ENCODE results near the gene TMUB1. TPM values are rescaled to one million over a fixed set of nuclear protein-coding genes. Genes with fewer than 3 reads are reported as not detected.

The TMUB1 gene
- total and polyA plus RNA-seq, 2 donors (not counting 3 experiments of a cell fraction or from before 2014, with no cell fraction given), result 41.3 to 45.3 TPM

DNA sequence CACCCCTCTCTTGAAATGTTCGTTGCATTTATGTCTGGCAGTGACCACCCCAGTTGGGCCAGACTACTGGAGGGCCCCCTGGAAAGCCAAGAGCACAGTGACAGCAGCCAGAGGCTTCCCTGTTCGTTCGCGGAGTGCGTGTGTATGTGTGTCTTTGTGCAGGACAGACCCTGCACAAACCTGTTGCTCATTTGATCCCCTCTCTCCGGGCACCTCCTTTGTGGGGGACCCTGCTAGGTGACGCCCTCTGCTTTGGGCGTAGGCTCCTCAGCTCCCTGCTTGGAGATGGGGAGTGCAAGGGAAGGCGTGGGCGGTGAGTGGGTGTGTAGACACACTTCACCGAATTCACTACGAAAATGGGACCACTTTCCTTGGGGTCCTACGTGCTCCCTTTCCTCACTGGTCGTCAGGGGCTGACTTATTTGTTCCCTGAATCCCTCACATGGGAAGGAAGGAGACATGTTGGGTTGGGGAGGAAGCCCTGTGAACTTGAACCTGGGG is 41.7 kb upstream of the TMUB1 start:
- Histone ChIP-seq H3K9ac (replicated peaks; ENCODE audit: extremely low read depth, insufficient read depth, low read length) (no peak overlapping the region), H4K20me1 (replicated peaks; ENCODE audit: control insufficient read depth, extremely low read depth, insufficient read depth, low read length) (peaks cover 2% of the 10 kb centered on the region), H3K36me3 (ENCODE audit: control insufficient read depth in 2 of 2, extremely low read depth in 1 of 2, insufficient read depth in 2 of 2, low read length in 2 of 2) (peaks cover 6 to 52% of the 10 kb centered on the region in 2 experiments), H3K4me3 (replicated peaks in 1 of 3; ENCODE audit: insufficient read depth in 1 of 3, low read depth in 1 of 3, low read length in 3 of 3) (no peak overlapping the region), H3K27ac (ENCODE audit: insufficient read depth, low read depth, low read length) (no peak overlapping the region), H3K27me3 (ENCODE audit: control insufficient read depth in 2 of 2, insufficient read depth in 2 of 2, low read length in 2 of 2) (no peaks in the 10 kb centered on the region), H3K79me2 (ENCODE audit: control insufficient read depth, insufficient read depth, low read length) (no peaks in the 10 kb centered on the region), H2AFZ (ENCODE audit: low read depth, low read length) (no peak overlapping the region), H3K9me3 (replicated peaks; ENCODE audit: control insufficient read depth, insufficient read depth, low read length) (no peaks in the 10 kb centered on the region), H3K4me2 (ENCODE audit: insufficient read depth, low read length) (no peak overlapping the region), H3K4me1 (ENCODE audit: control insufficient read depth, extremely low read depth, insufficient read depth, low read length) (peaks cover 6% of the 10 kb centered on the region), H3K9me1 (replicated peaks; ENCODE audit: control insufficient read depth, extremely low read depth, insufficient read depth, low read length) (no peaks in the 10 kb centered on the region)
- CTCF ChIA-PET, result interaction anchor here (1.4 to 1.8 kb wide), 13 partner anchors 10 to 180 kb away, joined by 3 to 33 read pairs (median 10); partner anchors contain the start of gene ABCB8
- FAIRE-seq (no peak), DNase-seq (ENCODE audit: low read depth, low spot score) (no peak)
- dilution Hi-C loops (cut with MboI; ENCODE audit: extremely low pct_ligation_motif_present, low sequenced_read_pairs) (no loop called here), intact Hi-C loops (cut with micrococcal nuclease) (loop anchor here (1.0 kb wide), 3 partner anchors 47 to 178 kb away; no protein-coding TSS in a partner anchor)
- POLR2A ChIA-PET, result no interaction called here
- BruUV-seq (replicated peaks), result no TSS peak
- TF ChIP-seq POLR2AphosphoS5 (IDR thresholded peaks at IDR 0.05; ENCODE audit: insufficient read depth, low read depth, low read length), result no peak
- TF ChIP-seq EZH2 (IDR thresholded peaks at IDR 0.05; ENCODE audit: borderline replicate concordance, low read depth, low read length, severe bottlenecking), result no peak
- TF ChIP-seq POLR2A (IDR thresholded peaks at IDR 0.05; ENCODE audit: low read depth, low read length), result no peak

DNA sequence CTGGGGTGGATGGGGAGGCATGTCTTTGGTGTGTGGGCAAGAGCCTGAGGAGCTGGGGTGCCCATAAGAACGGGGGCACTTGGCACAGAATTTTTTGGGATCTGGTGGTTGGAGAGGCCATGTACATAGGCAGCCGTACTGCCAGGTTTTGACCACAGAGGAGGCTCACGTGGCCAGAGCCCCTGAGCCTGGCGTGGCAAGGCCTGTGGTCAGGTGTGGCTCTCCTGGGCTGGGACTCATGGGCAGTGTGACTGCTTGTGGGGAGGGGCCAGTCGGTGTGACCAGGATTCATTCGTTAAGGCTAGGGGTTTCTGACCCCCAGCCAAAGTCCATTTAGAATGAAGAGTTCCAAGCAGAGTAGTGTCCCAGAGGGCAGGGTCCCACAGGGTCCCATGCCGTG is 41.2 kb upstream of the TMUB1 start:
- CTCF ChIA-PET, result interaction anchor here (0.6 to 1.8 kb wide), 45 partner anchors 10 to 226 kb away, joined by 3 to 33 read pairs (median 5); partner anchors contain the start of genes ABCB8, ABCF2, AGAP3 and CHPF2
- Histone ChIP-seq H3K4me2 (ENCODE audit: insufficient read depth, low read length) (no peak overlapping the region), H3K36me3 (ENCODE audit: control insufficient read depth in 2 of 2, extremely low read depth in 1 of 2, insufficient read depth in 2 of 2, low read length in 2 of 2) (peaks cover 10 to 53% of the 10 kb centered on the region in 2 experiments), H3K4me1 (ENCODE audit: control insufficient read depth, extremely low read depth, insufficient read depth, low read length) (peaks cover 6% of the 10 kb centered on the region), H4K20me1 (replicated peaks; ENCODE audit: control insufficient read depth, extremely low read depth, insufficient read depth, low read length) (peaks cover 2% of the 10 kb centered on the region), H3K9me3 (replicated peaks; ENCODE audit: control insufficient read depth, insufficient read depth, low read length) (no peaks in the 10 kb centered on the region), H3K9ac (replicated peaks; ENCODE audit: extremely low read depth, insufficient read depth, low read length) (no peak overlapping the region), H2AFZ (ENCODE audit: low read depth, low read length) (no peak overlapping the region), H3K4me3 (replicated peaks in 1 of 3; ENCODE audit: insufficient read depth in 1 of 3, low read depth in 1 of 3, low read length in 3 of 3) (no peak overlapping the region), H3K27ac (ENCODE audit: insufficient read depth, low read depth, low read length) (no peak overlapping the region), H3K9me1 (replicated peaks; ENCODE audit: control insufficient read depth, extremely low read depth, insufficient read depth, low read length) (no peaks in the 10 kb centered on the region), H3K27me3 (ENCODE audit: control insufficient read depth in 2 of 2, insufficient read depth in 2 of 2, low read length in 2 of 2) (no peaks in the 10 kb centered on the region), H3K79me2 (ENCODE audit: control insufficient read depth, insufficient read depth, low read length) (no peaks in the 10 kb centered on the region)
- dilution Hi-C loops (cut with MboI; ENCODE audit: extremely low pct_ligation_motif_present, low sequenced_read_pairs) (no loop called here), intact Hi-C loops (cut with micrococcal nuclease) (loop anchor here (1.0 kb wide), 3 partner anchors 48 to 179 kb away; no protein-coding TSS in a partner anchor)
- DNase-seq (ENCODE audit: low read depth, low spot score) (no peak), FAIRE-seq (no peak)
- POLR2A ChIA-PET, result no interaction called here
- TF ChIP-seq EZH2 (IDR thresholded peaks at IDR 0.05; ENCODE audit: borderline replicate concordance, low read depth, low read length, severe bottlenecking) (no peak), MYC (IDR thresholded peaks at IDR 0.05; ENCODE audit: low read depth, low read length) (no peak), POLR2A (IDR thresholded peaks at IDR 0.05; ENCODE audit: low read depth, low read length) (no peak), JUN (IDR thresholded peaks at IDR 0.05; ENCODE audit: borderline replicate concordance, insufficient read depth, insufficient read length, low read depth) (no peak), GATA2 (IDR thresholded peaks at IDR 0.05; ENCODE audit: insufficient read depth, insufficient read length, low read depth, low read length) (no peak), FOS (IDR thresholded peaks at IDR 0.05; ENCODE audit: borderline replicate concordance, insufficient read depth, low read length) (no peak), CTCF (IDR thresholded peaks at IDR 0.05; ENCODE audit: extremely low read depth in 1 of 2, insufficient read depth in 1 of 2, low read depth in 1 of 2, low read length in 2 of 2) (no peak), POLR2AphosphoS5 (IDR thresholded peaks at IDR 0.05; ENCODE audit: insufficient read depth, low read depth, low read length) (no peak)
- TF ChIP-seq, protein P1, sequence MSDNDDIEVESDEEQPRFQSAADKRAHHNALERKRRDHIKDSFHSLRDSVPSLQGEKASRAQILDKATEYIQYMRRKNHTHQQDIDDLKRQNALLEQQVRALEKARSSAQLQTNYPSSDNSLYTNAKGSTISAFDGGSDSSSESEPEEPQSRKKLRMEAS (IDR thresholded peaks at IDR 0.05; ENCODE audit: insufficient read depth, insufficient read length), result no peak
- no TSS peak for BruUV-seq (replicated peaks)

All from endothelial cell of umbilical vein (primary cell).